ENCODE measurements around the gene DHPS.
A peak's percentile ranks its signal among the peaks of the same experiment; 100 is the strongest.
"Not testable (repeated sequence)": the region's sequence is repeated elsewhere in the genome, so short reads cannot be mapped to it uniquely, and the experiment has no call there.

Gene DHPS

DNA sequence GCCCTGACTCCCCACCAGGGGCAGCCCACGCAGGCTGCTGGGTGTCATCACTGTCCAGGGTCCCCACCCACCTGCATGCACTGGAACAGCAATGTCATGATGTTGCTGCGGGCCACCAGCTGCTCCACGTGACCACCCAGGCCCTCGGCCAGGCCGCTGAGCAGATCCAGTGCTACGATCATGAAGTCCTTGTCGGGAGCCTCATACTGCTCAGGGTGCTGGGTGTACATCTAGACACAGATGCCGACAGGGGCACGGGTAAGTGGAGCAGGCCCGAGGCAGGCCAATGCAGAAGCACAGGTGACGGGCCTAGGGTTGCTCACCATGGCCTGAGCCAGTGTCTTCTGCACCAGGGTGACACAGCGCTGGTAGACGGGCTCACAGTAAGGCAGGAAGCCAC lies 23.5 kb upstream of the DHPS start:
- DNase-seq = no peak

DNA sequence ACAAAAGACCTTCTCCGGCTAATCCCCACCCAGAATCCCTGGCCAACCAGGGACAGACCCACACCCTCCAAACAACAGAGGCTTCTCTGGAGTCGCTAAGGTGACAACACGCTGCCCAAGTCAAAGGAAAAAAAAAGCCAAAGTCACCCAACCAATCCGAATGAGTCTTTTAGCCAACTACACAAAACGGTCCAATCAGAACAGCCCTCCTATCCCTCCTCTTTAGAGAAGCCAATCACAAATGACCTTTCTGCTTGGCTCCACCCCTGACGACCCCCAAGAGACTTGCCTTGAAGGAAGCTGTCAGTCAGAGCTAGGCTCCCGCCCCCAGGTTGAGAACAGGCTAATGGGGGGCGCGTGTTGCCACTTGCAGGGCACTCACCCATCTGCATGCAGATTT lies 21.4 kb upstream of the DHPS start:
- DNase-seq = no peak

DNA sequence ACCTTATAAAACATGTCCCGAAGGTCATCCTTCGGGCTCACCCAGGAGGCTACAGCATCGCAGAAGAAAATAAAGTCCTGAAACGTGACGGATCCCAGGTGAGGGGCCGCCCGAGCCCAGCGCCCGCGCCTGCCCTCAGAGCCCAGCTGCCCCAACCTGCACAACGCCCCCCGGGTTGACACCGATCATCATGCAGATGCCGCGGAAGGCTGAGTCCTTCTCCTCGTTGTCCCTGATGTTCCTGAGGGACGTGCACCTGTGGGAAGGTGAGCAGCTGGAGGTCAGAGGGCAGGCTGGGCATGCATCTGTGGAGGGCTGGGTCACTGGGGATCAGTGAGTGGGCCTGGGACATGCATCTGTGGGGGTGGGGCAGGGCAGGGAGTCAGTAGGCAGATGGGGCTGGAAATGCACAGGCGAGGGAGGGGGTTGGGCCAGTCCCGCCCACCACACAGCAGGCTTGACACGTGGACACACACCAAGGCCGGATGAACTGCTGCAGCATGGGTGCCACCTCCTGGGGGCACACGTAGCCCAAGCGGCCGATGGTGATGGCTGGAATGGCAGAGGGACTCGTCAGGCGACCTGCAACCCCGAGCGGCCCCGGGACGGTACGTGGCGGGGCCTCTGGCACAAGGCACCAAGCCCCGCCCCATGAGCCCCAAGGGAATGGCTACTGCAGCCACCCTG lies 20.1 kb upstream of the DHPS start:
- no peak for DNase-seq

DNA sequence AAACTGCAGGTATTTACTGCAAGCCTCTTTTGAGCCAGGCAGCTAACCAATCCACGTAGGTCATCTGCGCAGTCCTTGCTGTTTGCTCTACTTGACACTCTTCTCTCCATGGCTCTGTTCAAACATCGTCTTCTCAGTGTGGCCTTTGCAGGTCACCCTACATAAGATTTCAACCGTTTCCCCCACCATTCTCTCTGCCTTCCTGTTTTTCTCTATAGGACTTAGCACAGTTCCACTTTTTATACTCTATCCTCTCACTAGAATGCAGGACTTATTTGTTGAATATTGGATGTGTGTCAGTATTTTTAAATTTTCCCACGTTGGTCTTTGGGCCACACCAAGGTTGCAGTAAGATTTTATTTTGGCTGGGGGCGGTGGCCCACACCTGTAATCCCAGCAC lies 16.5 kb upstream of the DHPS start:
- DNase-seq = no peak

DNA sequence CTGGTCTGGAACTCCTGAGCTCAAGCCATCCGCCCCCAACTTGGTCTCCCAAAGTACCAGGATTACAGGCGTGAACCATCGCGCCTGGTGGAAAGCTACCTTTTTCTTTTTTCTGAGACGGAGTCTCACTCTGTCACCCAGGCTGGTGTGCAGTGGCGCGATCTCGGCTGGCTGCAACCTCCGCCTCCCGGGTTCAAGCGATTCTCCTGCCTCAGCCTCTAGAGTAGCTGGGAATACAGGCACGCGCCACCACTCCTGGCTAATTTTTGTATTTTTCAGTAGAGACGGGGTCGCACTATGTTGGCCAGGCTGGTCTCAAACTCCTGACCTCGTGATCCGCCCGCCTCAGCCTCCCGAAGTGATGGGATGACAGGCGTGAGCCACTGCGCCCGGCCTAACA lies 15.7 kb upstream of the DHPS start:
- not testable (repeated sequence) for DNase-seq

DNA sequence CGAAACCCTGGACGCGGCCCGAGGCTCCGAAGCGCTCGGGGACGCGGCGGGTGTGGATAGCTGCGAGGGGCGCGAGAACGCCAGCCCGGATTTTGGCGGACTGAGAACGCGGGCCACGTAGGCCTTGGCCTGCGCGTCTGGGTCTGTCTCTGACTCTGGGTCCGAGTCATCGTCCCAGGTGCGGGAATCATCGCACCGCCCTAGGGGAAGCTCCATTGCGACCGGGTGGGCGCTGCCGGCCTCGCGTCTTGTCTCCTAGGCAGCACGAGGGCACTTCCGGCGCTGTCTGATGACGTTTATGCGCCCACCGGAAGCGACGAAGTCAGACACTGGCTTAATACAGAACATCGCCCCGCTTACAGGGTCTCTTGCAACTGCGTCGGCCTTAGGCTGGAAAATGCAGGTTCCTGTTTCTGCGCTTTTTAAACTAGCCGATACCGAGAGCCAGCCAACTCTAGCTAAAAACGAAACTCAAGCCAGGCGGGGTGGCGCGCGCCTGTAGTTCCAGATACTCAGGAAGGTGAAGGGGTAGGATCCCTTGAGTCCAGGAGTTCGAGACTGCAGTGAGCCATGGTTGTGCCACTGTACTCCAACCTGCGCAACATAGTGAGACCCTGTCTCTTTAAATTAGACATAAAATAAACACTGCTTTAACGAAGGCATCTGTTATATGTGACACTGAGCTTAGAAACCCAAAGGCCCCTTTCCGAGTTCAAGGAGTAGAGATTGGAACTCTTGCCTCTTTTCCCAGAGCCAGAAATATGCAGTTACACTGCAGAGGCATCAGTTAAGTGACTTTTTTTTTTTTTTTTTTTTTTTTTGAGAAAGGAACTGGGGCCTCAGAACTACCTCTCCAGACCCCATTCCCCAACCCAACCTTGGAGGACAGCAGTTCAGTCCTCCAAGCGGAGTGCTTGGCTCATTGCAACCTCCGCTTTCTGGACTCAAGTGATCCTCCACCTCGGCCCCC lies 15.0 kb upstream of the DHPS start, which contains the start of gene FBXW9:
TSS of gene FBXW9 (minus strand) at position 266 of the 970 bp plus-strand sequence. CDS start at position 216, 50 bp downstream.
- peak; percentile 75 to 88 for DNase-seq

DNA sequence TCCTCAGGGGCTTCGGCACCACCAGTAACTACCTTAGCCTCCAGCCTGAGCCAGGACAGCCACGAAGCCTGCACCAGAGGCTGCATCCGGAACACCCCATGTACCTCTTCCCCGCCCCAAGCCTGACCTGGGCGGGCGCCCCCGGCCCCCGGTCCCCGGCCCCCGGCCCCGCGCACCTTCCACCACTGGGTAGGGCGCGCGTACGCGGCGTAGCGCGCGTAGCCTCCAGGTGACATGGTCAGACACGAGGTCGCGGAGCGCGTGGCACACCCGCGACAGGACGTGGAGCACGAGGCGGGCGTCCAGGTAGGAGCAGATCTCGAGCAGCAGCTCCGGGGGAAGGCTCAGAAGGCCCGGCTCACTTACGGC lies 14.3 kb upstream of the DHPS start:
- no peak for DNase-seq

DNA sequence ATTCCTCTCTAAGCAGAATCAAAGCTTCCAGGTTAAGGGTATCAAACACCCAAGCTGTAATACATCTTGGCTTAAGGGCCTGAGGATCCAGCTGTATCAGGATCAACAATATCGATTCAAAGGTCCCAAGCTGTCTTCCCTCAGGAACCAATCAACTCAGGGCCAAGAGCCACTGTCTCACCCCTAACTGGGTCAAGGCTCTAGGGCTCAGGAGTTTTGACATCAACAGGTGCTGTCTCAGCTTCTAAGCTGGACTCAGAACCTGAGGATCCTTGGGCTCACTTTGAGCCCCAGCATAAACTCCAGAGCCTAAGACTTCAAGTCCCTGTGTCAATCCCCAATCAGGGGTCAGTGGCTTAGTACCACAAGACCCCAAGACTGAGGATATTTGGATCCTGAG lies 13.8 kb upstream of the DHPS start:
- DNase-seq = no peak

DNA sequence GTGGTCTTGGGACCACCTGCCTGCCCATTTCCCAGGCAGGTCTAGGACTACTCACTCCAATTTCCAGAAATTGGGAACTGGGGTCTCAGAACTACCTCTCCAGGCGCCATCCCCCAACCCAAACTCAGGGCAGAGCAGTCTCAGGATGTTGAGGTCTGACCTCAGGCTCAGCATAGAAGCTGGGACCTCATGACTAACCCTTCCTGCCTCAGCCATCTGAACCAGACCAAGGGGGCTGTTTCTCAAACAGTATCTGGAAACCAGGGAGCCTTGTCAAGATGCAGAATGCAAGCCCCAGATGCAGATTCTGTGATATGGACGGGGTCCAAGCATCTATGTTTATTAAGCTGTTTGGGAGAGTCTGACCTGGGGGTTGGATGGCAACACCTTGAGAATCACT lies 13.4 kb upstream of the DHPS start:
- DNase-seq = no peak

DNA sequence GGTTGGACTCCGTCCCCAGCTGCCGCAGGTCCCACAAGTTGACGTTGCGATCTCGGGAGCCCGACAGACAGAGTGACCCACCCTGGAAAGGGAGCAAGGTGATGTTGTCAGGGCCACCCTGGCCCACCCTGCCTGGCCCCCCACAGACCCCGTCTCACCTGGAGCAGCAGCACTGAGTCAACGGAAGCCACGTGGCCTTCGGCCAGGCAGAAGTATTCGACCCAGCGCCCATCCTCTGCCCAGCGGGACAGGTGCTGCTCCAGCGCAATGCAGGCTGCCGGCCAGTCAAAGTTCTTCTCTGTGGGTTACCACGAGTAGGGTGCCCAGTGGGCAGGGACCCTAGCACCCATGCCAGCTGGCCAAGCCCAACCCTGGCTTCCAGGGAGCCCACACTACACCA lies 13.0 kb upstream of the DHPS start:
- no peak for DNase-seq

DNA sequence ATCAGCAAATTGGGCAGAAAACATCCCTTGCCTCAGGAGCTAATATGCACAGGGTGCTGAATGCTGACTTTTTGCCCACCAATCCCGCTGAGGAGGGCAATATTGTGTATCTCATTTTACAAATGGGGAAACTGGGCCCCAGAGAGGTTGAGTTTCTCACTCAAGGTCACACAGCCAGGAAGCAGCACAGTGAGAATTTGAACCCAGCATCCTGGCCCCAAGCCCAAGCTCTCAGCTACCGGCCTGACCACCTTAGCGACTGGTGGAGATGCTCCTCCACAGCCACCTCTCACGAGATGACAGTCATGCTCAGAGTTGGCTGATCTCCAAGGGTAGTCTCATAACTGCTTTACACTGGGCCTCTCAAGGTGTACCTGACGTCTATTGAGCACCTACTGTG lies 11.3 kb upstream of the DHPS start:
- DNase-seq = no peak

DNA sequence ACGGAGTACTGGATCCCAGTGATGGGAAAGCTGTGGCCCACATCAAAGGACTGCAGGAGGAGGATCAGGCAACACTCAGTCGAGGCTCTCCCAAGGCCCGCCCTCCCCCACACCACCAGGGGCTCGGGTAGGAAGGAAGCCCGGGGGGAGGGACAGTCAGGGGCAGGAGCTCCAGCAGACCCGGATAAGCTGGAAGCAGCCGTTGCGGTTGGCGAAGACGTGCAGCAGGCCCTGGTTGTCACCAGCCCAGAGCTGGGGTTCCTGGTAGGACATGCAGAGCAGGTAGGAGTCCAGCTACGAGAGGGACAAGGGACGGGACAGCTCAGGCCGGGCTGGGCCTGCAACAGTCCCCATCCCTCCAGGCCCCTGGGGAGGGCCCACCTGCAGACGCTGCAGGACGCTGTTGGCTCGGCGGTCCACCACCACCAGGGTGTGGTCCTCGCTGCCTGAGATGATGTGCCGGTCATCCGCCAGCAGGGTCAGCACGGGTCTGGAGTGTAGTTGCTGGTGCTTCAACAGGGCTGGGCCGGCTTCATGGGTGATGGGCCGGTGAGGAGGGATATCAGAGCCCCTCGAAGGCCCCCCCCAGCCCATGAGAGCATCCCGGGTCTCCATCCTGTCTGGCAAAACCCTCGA lies 8.0 kb upstream of the DHPS start:
- no peak for DNase-seq

DNA sequence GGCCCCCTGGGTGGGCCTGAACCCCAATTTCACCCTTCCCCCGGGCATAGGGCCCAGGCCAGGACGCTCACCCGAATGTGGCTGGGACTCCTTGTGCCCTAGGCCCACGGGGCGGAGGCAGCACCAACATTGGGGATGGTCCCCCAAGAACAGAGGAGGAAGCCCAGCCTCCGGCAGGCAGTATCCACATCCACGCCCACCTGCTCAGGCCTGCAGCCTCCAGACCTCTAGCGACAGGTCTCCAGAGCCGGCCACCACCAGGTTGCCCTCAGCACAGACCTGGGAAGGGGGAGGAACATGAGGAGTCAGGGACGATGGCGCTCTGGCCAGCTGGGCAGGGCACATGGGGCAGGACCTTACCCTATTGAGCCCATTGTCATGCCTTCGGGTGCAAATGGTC lies 7.3 kb upstream of the DHPS start:
- no peak for DNase-seq

DNA sequence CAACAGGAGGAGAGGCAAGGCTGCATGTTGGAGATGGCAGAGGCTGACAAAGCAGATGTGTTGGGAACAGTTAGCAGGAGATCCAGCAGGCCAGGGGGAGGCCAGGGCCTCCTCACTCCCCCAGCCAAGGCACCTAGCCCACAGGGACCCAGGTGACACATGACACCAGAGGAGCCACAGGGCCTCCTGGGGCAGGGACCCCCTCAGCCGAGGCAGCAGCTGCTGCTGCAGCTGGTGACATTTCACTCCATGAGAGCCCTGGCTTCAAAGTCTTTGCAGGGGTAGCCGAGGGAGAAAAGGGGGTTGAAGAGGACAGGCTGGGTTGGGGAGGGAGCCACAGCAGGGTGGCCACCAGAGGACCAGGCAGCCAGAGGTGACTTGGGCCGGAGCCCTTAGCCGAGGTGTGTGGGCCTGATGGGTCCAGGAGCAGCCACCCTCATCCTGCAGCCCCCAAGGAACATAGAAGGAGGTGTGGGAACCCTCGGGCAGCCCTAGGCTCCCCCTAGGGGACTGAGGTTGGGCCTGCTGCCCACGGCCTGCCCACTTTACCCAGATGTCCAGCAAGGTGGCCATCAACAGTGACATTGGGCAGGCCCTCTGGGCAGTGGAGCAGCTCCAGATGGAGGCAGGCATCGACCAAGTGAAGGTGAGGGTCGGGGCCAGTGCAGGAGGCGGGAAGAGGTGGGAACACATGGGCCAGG lies 6.0 kb upstream of the DHPS start, which contains the start of gene GNG14:
TSS of gene GNG14 (plus strand) at position 503 of the 701 bp plus-strand sequence. CDS start at position 554, 51 bp downstream.
- DNase-seq = no peak

DNA sequence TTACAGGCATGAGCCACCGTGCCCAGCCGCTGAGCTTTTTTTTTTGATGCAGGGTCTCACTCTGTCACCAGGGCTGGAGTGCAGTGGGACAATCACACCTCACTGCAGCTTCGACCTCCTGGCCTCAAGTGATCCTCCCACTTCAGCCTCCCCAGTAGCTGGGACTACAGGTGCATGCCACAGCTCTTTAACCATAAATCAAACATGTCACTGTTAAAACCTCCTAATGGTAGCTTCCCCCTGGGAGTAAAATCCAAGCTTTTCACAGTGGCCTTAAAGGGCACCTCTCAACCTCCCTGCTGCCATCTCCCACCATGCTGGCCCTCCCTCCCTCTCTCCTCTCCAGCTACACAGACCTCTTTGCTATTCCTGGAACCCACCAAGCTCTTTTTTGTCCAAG lies 4.2 kb upstream of the DHPS start:
- no peak for DNase-seq

DNA sequence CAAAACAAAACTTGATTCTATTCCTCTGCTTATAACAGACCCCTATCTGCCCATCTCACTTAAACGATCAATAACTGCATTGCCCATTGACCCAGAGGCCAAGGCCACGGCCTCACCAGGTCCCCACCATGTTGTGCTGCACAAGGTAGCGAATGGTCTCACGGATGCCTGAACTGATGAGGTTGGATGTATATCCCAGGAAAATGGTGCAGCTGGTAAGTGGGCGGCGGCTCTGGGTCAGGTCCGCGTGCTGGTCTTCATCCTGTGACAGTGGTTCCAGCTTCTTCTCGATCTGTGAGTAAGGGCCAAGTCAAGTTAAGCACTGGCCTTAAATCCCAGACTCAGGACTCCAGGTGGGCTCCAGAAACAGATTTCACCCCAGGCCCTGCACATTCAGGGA lies 1.6 kb downstream of the DHPS start:
- no peak for DNase-seq

DNA sequence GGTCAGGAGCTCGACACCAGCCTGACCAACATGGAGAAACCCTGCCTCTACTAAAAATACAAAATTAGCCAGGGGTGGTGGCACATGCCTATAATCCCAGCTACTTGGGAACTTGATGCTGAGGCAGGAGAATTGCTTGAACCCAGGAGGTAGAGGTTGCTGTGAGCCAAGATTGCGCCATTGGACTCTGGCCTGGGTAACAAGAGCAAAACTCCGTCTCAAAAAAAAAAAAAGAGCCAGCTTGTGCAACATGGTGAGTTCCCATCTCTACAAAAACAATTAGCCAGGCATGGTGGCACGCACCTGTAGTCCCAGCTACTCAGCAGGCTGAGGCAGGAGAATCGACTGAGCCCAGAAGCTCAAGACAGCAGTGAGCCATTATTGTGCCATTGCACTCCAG lies 3.6 kb downstream of the DHPS start:
- DNase-seq = not testable (repeated sequence)

DNA sequence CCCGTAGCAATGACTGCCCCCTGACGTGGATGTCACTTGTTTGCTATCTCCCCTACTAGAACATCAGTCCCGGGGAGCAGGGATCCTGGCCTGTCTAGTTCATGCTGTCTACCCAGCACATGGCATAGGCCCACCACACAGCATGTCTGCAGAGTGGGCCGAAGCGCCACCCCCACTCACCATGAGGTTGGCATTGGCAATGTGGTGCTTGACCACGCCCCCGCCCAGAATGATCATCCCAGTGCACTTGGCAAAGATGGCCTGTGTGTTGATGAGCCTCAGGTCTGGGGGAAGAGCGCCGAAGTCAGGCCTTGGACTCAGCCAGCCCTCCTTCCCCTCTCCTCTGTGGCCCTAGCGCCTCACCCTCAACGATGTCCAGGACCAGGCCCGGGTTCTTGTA lies 4.8 kb downstream of the DHPS start:
- DNase-seq = no peak

DNA sequence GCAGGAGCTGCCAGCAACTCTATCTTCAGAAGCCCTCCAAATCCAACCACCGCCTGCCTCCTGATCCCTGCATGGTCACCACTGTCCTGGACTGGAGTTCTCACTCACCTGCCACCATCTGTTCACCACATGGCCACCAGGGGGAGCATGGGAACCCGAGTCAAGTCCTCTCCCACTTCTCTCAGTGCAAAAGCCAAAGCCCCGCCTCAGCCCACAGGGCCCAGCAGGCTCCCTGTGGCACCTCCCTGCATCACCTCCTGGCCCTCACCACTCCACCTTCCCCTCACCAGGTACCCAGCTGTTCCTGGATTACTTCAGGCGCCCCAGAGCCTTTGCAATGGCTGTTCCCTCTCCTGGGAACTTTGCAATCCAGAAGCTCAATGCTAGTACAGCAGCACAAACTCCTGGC lies 5.3 kb downstream of the DHPS start:
- DNase-seq = peak; percentile 21 to 64

DNA sequence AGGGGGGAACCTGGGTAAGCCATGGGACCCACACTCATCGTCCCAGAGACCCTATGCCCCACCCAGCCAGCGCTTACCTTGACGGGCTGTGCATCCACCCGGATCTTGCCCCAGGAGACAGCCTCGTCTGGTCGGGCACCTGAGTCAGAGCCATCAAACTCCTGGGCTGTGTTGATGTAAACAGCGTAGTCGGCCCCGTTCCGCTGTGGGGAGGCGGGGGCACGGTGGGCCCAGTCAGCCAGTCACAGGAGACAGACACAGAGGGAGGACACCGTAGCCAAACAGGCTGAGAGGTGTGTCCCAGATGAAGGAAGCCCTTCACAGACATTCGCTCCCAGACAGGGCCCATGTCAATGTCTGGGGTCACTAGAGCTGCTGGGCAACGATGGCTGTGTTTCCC lies 5.7 kb downstream of the DHPS start:
- DNase-seq = no peak

DNA sequence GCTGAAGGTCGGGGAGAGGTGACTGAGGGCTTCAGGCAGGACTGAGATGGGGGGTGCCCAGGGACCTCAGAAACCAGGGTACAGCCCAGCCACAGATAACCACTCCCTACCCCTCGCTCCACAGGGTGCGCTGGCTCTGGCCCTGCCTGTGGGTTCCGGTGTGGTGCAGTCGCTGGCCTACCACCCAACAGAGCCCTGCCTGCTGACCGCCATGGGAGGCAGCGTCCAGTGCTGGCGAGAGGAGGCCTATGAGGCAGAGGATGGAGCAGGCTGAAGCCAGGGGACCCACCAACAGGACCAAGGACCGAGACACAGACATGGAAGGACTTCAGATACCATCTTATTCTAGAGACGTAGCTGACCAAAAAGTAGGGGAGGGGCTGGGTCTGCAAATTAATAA lies 6.3 kb downstream of the DHPS start:
- no peak for DNase-seq

DNA sequence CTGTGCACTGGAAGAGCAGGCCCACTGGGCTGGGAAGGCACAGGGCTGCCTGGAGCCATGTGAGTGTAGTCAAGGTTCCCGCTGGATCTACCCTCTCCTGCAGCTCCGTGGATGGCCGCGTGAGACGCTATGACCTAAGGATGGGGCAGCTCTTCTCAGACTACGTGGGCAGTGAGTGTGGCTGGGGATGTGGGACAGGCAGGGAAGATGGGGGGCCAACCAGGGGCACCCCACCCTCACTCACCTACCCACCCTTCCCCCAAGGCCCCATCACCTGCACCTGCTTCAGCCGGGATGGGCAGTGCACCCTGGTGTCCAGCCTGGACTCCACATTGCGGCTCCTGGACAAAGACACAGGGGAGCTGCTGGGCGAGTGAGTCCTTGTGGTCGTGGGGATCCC lies 8.9 kb downstream of the DHPS start:
- DNase-seq = no peak
